ENCODE results near the gene TMEM74B. TPM values are rescaled to one million over a fixed set of nuclear protein-coding genes. Genes with fewer than 3 reads are reported as not detected.
"Not testable (repeated sequence)": the region's sequence is repeated elsewhere in the genome, so short reads cannot be mapped to it uniquely, and the experiment has no call there.

The TMEM74B gene
- total and polyA plus RNA-seq, 9 donors = 2.2 to 6.6 (median 3.6) TPM

DNA sequence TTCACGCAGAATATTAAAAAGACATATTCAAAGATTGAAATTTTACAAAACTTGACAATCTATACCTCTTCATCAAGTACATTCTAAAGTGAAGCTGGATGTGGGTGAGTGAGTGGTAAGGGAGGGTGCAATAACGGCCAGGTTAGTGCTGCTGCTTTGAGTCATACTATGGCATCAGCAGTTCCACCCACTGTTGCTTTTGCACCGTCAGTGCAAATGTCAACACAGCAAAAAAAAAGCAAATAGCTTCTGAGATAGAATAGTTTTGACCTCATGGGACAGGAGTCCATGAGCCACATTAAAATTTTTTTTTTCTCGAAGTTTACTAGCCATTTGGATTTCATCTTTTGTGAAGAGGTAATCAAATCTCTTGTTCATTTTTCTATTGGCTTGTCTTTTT is 34.6 kb downstream of the TMEM74B start:
- Histone ChIP-seq H3K27ac (ENCODE audit: low read length) (no peak overlapping the region), H3K9me3 (replicated peaks; ENCODE audit: control insufficient read depth, low read depth, low read length) (no peaks in the 10 kb centered on the region), H3K27me3 (ENCODE audit: control insufficient read depth, insufficient read depth, low read length) (no peaks in the 10 kb centered on the region), H3K4me3 (ENCODE audit: low read length) (no peak overlapping the region), H3K4me1 (ENCODE audit: control insufficient read depth, insufficient read depth, low read length) (no peaks in the 10 kb centered on the region), H3K36me3 (ENCODE audit: control insufficient read depth, insufficient read depth, low read length) (peaks cover 32% of the 10 kb centered on the region)
- DNase-seq = no peak
- WGBS (ENCODE audit: insufficient coverage) = no CpG with 5 or more reads among the region's 4 CpGs

DNA sequence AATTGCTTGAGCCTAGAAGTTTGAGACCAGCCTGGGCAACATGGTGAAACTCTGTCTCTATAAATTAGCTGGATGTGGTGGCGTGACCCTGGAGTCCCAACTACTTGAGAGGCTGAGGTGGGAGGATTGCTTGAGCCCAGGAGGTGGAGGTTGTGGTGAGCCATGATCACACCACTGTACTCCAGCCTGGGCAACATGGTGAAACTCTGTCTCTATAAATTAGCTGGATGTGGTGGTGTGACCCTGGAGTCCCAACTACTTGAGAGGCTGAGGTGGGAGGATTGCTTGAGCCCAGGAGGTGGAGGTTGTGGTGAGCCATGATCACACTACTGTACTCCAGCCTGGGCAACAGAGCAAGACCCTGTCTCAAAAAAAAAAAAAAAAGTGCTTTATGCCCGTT is 35.0 kb downstream of the TMEM74B start:
- H3K27ac ChIP-seq (ENCODE audit: low read length); H3K9me3 ChIP-seq (replicated peaks; ENCODE audit: control insufficient read depth, low read depth, low read length); H3K27me3 ChIP-seq (ENCODE audit: control insufficient read depth, insufficient read depth, low read length); H3K4me1 ChIP-seq (ENCODE audit: control insufficient read depth, insufficient read depth, low read length); H3K4me3 ChIP-seq (ENCODE audit: low read length); DNase-seq: not testable (repeated sequence)
- peaks cover 32% of the 10 kb centered on the region for H3K36me3 ChIP-seq (ENCODE audit: control insufficient read depth, insufficient read depth, low read length)
- no CpG with 5 or more reads among the region's 2 CpGs for WGBS (ENCODE audit: insufficient coverage)

DNA sequence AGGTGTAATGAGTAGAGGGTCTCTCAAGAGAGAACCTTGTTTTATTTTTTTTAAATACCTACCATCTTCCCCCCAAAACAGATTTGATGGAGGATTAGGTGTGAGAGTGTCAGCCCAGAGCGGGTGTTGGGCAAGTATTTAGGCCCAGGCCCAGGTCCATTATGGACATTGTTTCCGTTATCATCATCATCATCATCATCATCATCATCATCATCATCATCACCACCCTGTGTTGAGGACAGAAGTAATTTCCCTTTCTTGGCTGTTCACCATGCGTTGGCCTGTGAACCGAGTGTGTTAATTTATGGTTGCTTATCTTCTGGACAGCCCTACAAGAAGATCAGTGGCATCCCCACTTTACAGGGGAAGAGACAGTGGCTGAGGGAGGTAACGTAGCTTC is 37.8 kb downstream of the TMEM74B start:
- Histone ChIP-seq H3K4me1 (ENCODE audit: control insufficient read depth, insufficient read depth, low read length) (no peaks in the 10 kb centered on the region), H3K9me3 (replicated peaks; ENCODE audit: control insufficient read depth, low read depth, low read length) (no peaks in the 10 kb centered on the region), H3K27ac (ENCODE audit: low read length) (no peak overlapping the region), H3K36me3 (ENCODE audit: control insufficient read depth, insufficient read depth, low read length) (peaks cover 21% of the 10 kb centered on the region), H3K4me3 (ENCODE audit: low read length) (no peak overlapping the region), H3K27me3 (ENCODE audit: control insufficient read depth, insufficient read depth, low read length) (no peaks in the 10 kb centered on the region)
- 90% methylated on average over 2 of the region's 5 CpGs for WGBS (ENCODE audit: insufficient coverage)
- no peak for DNase-seq

DNA sequence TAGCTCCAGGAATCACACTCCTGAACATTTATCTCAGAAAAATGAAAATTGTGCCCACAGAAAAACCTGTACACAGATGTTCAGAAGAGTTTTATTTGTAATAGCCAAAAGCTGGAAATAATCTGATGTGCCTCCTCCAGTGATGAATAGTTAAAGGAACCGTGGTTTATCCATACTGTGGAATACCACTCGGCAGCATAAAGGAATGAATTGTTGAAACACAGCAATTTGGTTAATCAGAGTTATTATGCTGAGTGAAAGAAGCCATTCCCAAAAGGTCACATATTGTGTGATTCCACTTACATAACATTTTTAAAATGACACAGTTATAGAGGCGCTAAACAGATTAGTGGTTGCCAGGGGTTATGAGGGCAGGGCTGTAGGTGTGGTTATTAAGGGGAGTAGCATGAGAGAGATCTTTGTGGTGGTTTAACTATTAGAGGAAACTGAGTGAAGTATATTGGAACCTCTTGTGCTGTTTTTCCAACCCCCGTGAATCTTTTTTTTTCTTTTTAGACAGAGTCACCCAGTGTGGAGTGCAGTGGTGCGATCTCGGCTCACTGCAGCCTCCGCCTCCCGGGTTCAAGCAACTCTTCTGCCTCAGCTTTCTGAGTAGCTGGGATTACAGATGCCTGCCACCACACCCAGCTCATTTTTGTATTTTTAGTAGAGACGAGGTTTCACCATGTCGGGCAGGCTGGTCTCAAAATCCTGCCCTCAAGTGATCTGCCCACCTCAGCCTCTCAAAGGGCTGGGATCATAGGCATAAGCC is 40.2 kb downstream of the TMEM74B start:
- no peaks in the 10 kb centered on the region for H3K27me3 ChIP-seq (ENCODE audit: control insufficient read depth, insufficient read depth, low read length)
- no peaks in the 10 kb centered on the region for H3K9me3 ChIP-seq (replicated peaks; ENCODE audit: control insufficient read depth, low read depth, low read length)
- peaks cover 21% of the 10 kb centered on the region for H3K36me3 ChIP-seq (ENCODE audit: control insufficient read depth, insufficient read depth, low read length)
- no peak for DNase-seq
- no peak overlapping the region for H3K27ac ChIP-seq (ENCODE audit: low read length)
- H3K4me1 ChIP-seq (ENCODE audit: control insufficient read depth, insufficient read depth, low read length) = no peaks in the 10 kb centered on the region
- no peak overlapping the region for H3K4me3 ChIP-seq (ENCODE audit: low read length)
- 100% methylated on average over 3 of the region's 10 CpGs for WGBS (ENCODE audit: insufficient coverage)

DNA sequence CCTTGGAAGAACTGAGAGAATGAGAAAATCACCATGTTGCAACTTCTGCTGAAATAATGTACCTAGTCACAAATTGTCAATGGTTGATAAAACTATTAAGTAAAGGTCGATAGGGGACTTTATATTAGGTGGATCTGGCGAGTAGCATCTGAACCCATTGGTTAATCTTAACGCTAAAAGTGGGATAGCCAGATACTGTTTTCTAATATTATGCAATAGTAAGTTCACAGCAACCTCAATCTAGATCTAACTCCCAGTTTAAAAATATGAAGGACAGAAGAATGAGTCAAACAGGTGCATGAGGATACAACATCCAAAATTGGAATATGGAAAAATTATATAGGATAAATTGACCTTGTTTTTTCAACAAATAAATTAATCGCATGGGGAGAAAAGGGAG is 47.5 kb downstream of the TMEM74B start:
- H3K36me3 ChIP-seq (ENCODE audit: control insufficient read depth, insufficient read depth, low read length) = peaks cover 27% of the 10 kb centered on the region
- no peak overlapping the region for H3K4me3 ChIP-seq (ENCODE audit: low read length)
- no CpG with 5 or more reads among the region's 4 CpGs for WGBS (ENCODE audit: insufficient coverage)

DNA sequence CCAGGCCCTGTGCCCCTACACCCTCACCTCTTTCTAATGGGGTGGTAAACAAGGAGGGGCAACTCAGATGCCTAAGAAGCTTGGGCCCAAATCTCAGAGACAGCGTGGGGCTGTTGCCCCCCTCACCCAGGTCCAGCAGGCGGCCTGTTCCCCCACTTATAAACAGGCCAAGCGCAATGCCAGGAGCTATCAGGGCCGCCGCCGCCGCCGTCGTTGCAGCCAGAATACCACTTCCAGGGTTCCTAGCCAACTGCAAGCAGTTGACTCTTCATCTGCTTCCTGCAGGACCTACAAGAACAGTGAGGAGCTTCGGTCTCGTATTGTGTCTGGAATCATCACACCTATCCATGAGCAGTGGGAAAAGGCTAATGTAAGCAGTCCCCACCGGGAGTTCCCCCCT is 49.9 kb downstream of the TMEM74B start:
- Histone ChIP-seq H3K36me3 (ENCODE audit: control insufficient read depth, insufficient read depth, low read length) (peaks cover 45% of the 10 kb centered on the region), H3K27me3 (ENCODE audit: control insufficient read depth, insufficient read depth, low read length) (no peaks in the 10 kb centered on the region), H3K4me1 (ENCODE audit: control insufficient read depth, insufficient read depth, low read length) (no peaks in the 10 kb centered on the region), H3K9me3 (replicated peaks; ENCODE audit: control insufficient read depth, low read depth, low read length) (no peaks in the 10 kb centered on the region), H3K27ac (ENCODE audit: low read length) (no peak overlapping the region), H3K4me3 (ENCODE audit: low read length) (no peak overlapping the region)
- no peak for DNase-seq
- WGBS (ENCODE audit: insufficient coverage) = 95% methylated on average over 6 of the region's 12 CpGs

More for the DNA sequence above, 47.5 kb downstream of the TMEM74B start:
- H3K27ac ChIP-seq (ENCODE audit: low read length) = no peak overlapping the region
- DNase-seq = no peak
- no peaks in the 10 kb centered on the region for H3K9me3 ChIP-seq (replicated peaks; ENCODE audit: control insufficient read depth, low read depth, low read length)
- no peaks in the 10 kb centered on the region for H3K27me3 ChIP-seq (ENCODE audit: control insufficient read depth, insufficient read depth, low read length)
- no peaks in the 10 kb centered on the region for H3K4me1 ChIP-seq (ENCODE audit: control insufficient read depth, insufficient read depth, low read length)

DNA sequence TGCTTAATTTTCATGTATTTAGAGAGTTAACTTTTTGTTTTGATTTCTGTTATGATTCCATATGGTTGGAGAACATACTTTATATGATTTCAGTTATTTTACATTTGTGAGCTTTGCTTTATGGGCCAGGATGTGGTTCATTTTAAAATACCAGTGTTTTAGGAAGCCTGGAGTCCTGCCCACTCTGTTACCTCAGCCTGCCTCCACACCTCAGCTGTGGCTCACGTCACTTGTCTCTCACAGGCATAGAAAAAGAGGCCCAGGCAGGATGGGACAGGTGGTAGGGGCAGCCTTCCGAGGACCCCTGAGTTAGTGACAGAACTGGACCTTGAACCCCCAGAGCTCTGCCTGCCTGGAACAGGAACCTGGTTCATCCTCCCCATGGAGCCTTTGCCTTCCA is 50.4 kb downstream of the TMEM74B start:
- DNase-seq = no peak
- no peak overlapping the region for H3K27ac ChIP-seq (ENCODE audit: low read length)
- H3K27me3 ChIP-seq (ENCODE audit: control insufficient read depth, insufficient read depth, low read length) = no peaks in the 10 kb centered on the region
- H3K36me3 ChIP-seq (ENCODE audit: control insufficient read depth, insufficient read depth, low read length) = peaks cover 49% of the 10 kb centered on the region
- WGBS (ENCODE audit: insufficient coverage) = 60% methylated on average over 1 of the region's 2 CpGs
- H3K4me3 ChIP-seq (ENCODE audit: low read length) = no peak overlapping the region
- no peaks in the 10 kb centered on the region for H3K4me1 ChIP-seq (ENCODE audit: control insufficient read depth, insufficient read depth, low read length)
- no peaks in the 10 kb centered on the region for H3K9me3 ChIP-seq (replicated peaks; ENCODE audit: control insufficient read depth, low read depth, low read length)

DNA sequence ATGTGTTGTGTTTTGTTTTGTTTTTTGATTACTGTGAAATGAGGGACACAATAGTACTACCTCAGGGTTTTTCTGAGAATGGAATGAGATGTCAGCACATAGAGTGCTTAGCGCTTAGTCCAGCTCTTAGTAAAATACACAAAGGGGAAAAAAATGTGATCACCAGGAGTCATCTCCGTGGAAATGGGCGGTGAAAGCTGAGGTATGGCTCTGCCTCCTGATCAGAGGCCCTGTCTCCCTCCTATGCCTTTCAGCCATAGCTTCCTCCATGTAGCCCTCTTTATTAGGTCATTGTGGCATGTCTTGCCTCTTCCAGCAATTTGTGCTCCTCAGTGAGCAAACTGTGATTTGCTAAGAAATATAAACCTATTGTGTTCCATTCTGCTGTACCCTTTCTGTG is 53.4 kb downstream of the TMEM74B start:
- Histone ChIP-seq H3K4me1 (ENCODE audit: control insufficient read depth, insufficient read depth, low read length) (no peaks in the 10 kb centered on the region), H3K27ac (ENCODE audit: low read length) (no peak overlapping the region), H3K36me3 (ENCODE audit: control insufficient read depth, insufficient read depth, low read length) (peaks cover 61% of the 10 kb centered on the region), H3K9me3 (replicated peaks; ENCODE audit: control insufficient read depth, low read depth, low read length) (no peaks in the 10 kb centered on the region), H3K27me3 (ENCODE audit: control insufficient read depth, insufficient read depth, low read length) (no peaks in the 10 kb centered on the region), H3K4me3 (ENCODE audit: low read length) (no peak overlapping the region)
- no peak for DNase-seq
- no CpG with 5 or more reads among the region's 3 CpGs for WGBS (ENCODE audit: insufficient coverage)

DNA sequence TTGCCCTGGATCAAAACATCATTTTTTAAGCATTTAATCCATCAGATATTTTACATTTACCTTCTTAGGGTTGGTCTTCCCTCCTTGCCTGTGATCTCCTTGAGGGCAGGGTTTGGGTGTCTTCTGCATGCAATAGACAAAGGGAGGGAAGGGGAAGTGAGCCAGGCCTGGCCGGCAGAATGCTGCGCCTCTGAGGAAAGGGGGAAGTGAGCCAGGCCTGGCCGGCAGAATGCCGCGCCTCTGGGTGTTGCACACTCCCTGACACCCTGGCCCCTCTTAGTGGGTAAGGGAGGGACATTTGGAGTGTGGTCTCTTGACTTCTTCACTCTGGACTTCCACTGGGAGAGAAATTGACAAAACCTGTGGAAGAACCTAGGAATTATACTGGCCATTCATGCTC is 53.9 kb downstream of the TMEM74B start:
- Histone ChIP-seq H3K27me3 (ENCODE audit: control insufficient read depth, insufficient read depth, low read length) (no peaks in the 10 kb centered on the region), H3K27ac (ENCODE audit: low read length) (no peak overlapping the region), H3K4me3 (ENCODE audit: low read length) (no peak overlapping the region), H3K36me3 (ENCODE audit: control insufficient read depth, insufficient read depth, low read length) (peaks cover 60% of the 10 kb centered on the region), H3K4me1 (ENCODE audit: control insufficient read depth, insufficient read depth, low read length) (no peaks in the 10 kb centered on the region), H3K9me3 (replicated peaks; ENCODE audit: control insufficient read depth, low read depth, low read length) (no peaks in the 10 kb centered on the region)
- peak; percentile 44 for DNase-seq
- 97% methylated on average over 5 of the region's 5 CpGs for WGBS (ENCODE audit: insufficient coverage)
